ENCODE measurements around the gene COL7A1. TPM values are rescaled to one million over a fixed set of nuclear protein-coding genes. Genes with fewer than 3 reads are reported as not detected.

Gene COL7A1
- total and polyA plus RNA-seq, 2 of the 8 experiments (the other 6 are each of a cell fraction or from before 2014, with no cell fraction given), result 10.7 to 13.9 TPM

DNA sequence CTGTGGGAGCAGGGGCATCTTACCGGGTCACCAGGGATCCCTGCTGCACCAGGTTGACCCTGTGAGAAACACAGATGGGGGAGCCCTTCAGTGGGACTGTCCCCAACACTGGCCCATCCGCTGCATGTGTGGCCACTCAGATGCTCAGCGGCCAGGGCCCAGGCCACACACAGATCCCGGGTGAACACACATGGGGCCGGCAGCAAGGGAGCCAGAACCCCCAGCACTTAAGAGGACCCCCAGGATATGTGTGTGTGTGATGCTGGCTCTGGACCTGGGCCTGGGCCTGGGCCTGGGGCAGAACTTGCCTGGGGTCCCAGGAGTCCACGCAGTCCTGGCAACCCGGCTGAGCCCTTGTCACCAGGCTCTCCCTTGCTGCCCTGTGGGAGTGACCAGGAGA is 26.7 kb downstream of the COL7A1 start:
- no peak overlapping the region for H3K4me2 ChIP-seq (ENCODE audit: insufficient read depth in 1 of 2, low read depth in 2 of 2, low read length in 2 of 2)
- no peak overlapping the region; the same call in 1 of the 2 replicates for H4K8ac ChIP-seq (ENCODE audit: extremely low read depth, insufficient read depth, low read length)
- H3K18ac ChIP-seq (ENCODE audit: extremely low read depth, low read length), result no peak overlapping the region
- H3K27ac ChIP-seq (ENCODE audit: low read depth, low read length), result no peak overlapping the region
- ChIA-PET POLR2A (ENCODE audit: partially characterized antibody) (interaction anchor here (2.2 kb wide), 1 partner anchor 11 kb away, joined by 9 read pairs; the partner anchor contains the start of gene PFKFB4), CTCF (ENCODE audit: partially characterized antibody) (interaction anchor here (1.7 kb wide), 1 partner anchor 11 kb away, joined by 8 read pairs; the partner anchor contains the start of gene PFKFB4)
- WGBS, 2 experiments (ENCODE audit: extremely low coverage in 1 of 2, insufficient coverage in 1 of 2, insufficient read length in 1 of 2, insufficient replicate concordance in 2 of 2, low coverage in 1 of 2, low lambda C conversion rate in 2 of 2, missing lambda C conversion rate in 1 of 2), result 88% methylated on average over 7 of the region's 7 CpGs; no CpG with 5 or more reads in 1 of the 2 experiments
- H3K14ac ChIP-seq (ENCODE audit: insufficient read length), result no peak overlapping the region
- no peak overlapping the region for H2AK5ac ChIP-seq (ENCODE audit: low read depth, low read length)
- no peak overlapping the region for H3K23ac ChIP-seq (ENCODE audit: insufficient read length)
- H3K4ac ChIP-seq (replicated peaks; ENCODE audit: insufficient read length, low read depth, low read length), result no peak overlapping the region
- no peak overlapping the region for H4K5ac ChIP-seq (ENCODE audit: insufficient read length, low read depth, low read length)
- peaks cover 0 to 2% (median 2%) of the 10 kb centered on the region in 4 experiments; a peak in 4 of 7 replicates for H3K4me1 ChIP-seq (replicated peaks in 1 of 4; ENCODE audit: control insufficient read depth in 3 of 4, insufficient read depth in 4 of 4, low read length in 3 of 4)
- no peaks in the 10 kb centered on the region for H3K79me1 ChIP-seq (ENCODE audit: low read depth, low read length)
- H3K27me3 ChIP-seq (replicated peaks in 1 of 4; ENCODE audit: control insufficient read depth in 3 of 4, extremely low read depth in 1 of 4, insufficient read depth in 3 of 4, low read length in 3 of 4), result no peaks in the 10 kb centered on the region
- DNase-seq (ENCODE audit: low read depth in 1 of 2, low spot score in 2 of 2) (no peak), FAIRE-seq (no peak)
- no peak overlapping the region for H3K4me3 ChIP-seq (ENCODE audit: extremely low read depth in 1 of 4, insufficient read depth in 2 of 4, low read depth in 3 of 4, low read length in 4 of 4)
- no peak overlapping the region for H3K9ac ChIP-seq (replicated peaks in 1 of 4; ENCODE audit: extremely low read depth in 1 of 4, low read depth in 3 of 4, low read length in 3 of 4)
- H3K9me3 ChIP-seq (ENCODE audit: insufficient read depth in 2 of 2, low read depth in 1 of 2, low read length in 1 of 2), result no peaks in the 10 kb centered on the region
- H2BK5ac ChIP-seq (ENCODE audit: low read depth, low read length), result no peak overlapping the region
- H2AFZ ChIP-seq (ENCODE audit: low read length), result no peak overlapping the region
- H3K23me2 ChIP-seq (ENCODE audit: low read depth, low read length), result no peaks in the 10 kb centered on the region
- H3K56ac ChIP-seq (replicated peaks; ENCODE audit: insufficient read length, low read depth, low read length), result no peak overlapping the region
- no peak overlapping the region for H4K91ac ChIP-seq (replicated peaks; ENCODE audit: insufficient read length, low read length)
- H2BK20ac ChIP-seq (ENCODE audit: low read length), result no peak overlapping the region
- no peaks in the 10 kb centered on the region for H3K79me2 ChIP-seq (ENCODE audit: control insufficient read depth in 1 of 2, insufficient read depth in 2 of 2, low read length in 2 of 2)
- no peak overlapping the region for H2BK15ac ChIP-seq (ENCODE audit: low read length)
- H2BK120ac ChIP-seq (replicated peaks; ENCODE audit: low read depth, low read length), result no peak overlapping the region
- H2BK12ac ChIP-seq (ENCODE audit: low read depth, low read length), result no peak overlapping the region
- no peaks in the 10 kb centered on the region for H3K36me3 ChIP-seq (ENCODE audit: control insufficient read depth in 2 of 4, insufficient read depth in 4 of 4, low read length in 3 of 4)
- no peaks in the 10 kb centered on the region for H4K20me1 ChIP-seq (replicated peaks in 1 of 2; ENCODE audit: control insufficient read depth in 1 of 2, insufficient read depth in 2 of 2, low read length in 2 of 2)
- TF ChIP-seq YY1 (IDR thresholded peaks at IDR 0.05; ENCODE audit: low read depth, low read length), result no peak
- no peak for TF ChIP-seq BRCA1 (IDR thresholded peaks at IDR 0.05; ENCODE audit: low read depth, low read length)
- no peak for TF ChIP-seq TBP (IDR thresholded peaks at IDR 0.05; ENCODE audit: low read depth, low read length)
- TF ChIP-seq RAD21 (IDR thresholded peaks at IDR 0.05 in 1 of 2, conservative IDR thresholded peaks at IDR 0.05 in 1 of 2; ENCODE audit: low read depth in 2 of 2, low read length in 2 of 2), result no peak
- TF ChIP-seq MAFK (IDR thresholded peaks at IDR 0.05; ENCODE audit: low read depth, low read length), result no peak
- TF ChIP-seq EP300 (IDR thresholded peaks at IDR 0.05; ENCODE audit: borderline replicate concordance in 1 of 2, low read depth in 2 of 2, low read length in 2 of 2), result no peak
- TF ChIP-seq EGR1 (IDR thresholded peaks at IDR 0.05; ENCODE audit: borderline replicate concordance, low read depth, low read length), result no peak
- no peak for TF ChIP-seq SP1 (IDR thresholded peaks at IDR 0.05; ENCODE audit: low read depth, low read length)
- TF ChIP-seq, protein P1, sequence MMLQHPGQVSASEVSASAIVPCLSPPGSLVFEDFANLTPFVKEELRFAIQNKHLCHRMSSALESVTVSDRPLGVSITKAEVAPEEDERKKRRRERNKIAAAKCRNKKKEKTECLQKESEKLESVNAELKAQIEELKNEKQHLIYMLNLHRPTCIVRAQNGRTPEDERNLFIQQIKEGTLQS (IDR thresholded peaks at IDR 0.05; ENCODE audit: insufficient read depth, low read depth, low read length), result no peak
- no peak for TF ChIP-seq POLR2A (IDR thresholded peaks at IDR 0.05; ENCODE audit: control extremely low read depth in 1 of 2, low read depth in 2 of 2, low read length in 2 of 2)
- no peak for TF ChIP-seq SP4 (IDR thresholded peaks at IDR 0.05; ENCODE audit: low read length)
- TF ChIP-seq, protein P2, sequence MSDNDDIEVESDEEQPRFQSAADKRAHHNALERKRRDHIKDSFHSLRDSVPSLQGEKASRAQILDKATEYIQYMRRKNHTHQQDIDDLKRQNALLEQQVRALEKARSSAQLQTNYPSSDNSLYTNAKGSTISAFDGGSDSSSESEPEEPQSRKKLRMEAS (IDR thresholded peaks at IDR 0.05), result no peak
- TF ChIP-seq SRF (IDR thresholded peaks at IDR 0.05; ENCODE audit: low read depth, low read length), result no peak
- TF ChIP-seq CBX8 (IDR thresholded peaks at IDR 0.05; ENCODE audit: borderline replicate concordance, low read depth, low read length), result no peak

Data from H1 (cell line).